Measurements from ENCODE around the gene SP4. TPM values are rescaled to one million over a fixed set of nuclear protein-coding genes. Genes with fewer than 3 reads are reported as not detected.

SP4 gene
- total RNA-seq, 1 donor from 2014 or later = 7.7 TPM

DNA sequence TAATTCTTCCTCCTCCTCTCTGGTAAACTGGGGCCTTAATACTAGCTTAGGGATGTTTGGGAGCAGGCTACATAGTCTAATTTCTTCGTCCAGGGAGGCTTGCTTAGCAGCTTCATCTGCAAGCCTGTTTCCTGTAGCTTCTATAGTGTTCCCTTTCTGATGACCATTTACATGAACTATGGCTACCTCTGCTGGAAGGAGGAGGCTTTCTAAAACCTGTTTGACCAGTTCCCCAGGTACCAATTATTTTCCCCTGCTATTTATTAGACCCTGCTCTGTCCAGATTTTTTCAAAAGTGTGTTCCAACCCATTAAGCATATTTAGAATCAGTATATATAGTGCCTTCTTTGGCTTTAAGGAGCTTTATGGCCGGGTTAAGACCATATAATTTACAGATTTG, 76.1 kb downstream of the SP4 start:
- Mint-ChIP-seq H3K4me3 (no peak overlapping the region), H3K4me1 (peaks cover 8% of the 10 kb centered on the region), H3K27ac (no peak overlapping the region), H3K36me3 (peaks cover 38% of the 10 kb centered on the region), H3K27me3 (ENCODE audit: low read depth) (no peaks in the 10 kb centered on the region), H3K9me3 (peaks cover 49% of the 10 kb centered on the region)
- no peak for DNase-seq (ENCODE audit: low spot score in 2 of 2, unreplicated experiment in 2 of 2)
- TF ChIP-seq, protein P1, sequence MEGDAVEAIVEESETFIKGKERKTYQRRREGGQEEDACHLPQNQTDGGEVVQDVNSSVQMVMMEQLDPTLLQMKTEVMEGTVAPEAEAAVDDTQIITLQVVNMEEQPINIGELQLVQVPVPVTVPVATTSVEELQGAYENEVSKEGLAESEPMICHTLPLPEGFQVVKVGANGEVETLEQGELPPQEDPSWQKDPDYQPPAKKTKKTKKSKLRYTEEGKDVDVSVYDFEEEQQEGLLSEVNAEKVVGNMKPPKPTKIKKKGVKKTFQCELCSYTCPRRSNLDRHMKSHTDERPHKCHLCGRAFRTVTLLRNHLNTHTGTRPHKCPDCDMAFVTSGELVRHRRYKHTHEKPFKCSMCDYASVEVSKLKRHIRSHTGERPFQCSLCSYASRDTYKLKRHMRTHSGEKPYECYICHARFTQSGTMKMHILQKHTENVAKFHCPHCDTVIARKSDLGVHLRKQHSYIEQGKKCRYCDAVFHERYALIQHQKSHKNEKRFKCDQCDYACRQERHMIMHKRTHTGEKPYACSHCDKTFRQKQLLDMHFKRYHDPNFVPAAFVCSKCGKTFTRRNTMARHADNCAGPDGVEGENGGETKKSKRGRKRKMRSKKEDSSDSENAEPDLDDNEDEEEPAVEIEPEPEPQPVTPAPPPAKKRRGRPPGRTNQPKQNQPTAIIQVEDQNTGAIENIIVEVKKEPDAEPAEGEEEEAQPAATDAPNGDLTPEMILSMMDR (IDR thresholded peaks at IDR 0.05; ENCODE audit: unreplicated experiment) = no peak

DNA sequence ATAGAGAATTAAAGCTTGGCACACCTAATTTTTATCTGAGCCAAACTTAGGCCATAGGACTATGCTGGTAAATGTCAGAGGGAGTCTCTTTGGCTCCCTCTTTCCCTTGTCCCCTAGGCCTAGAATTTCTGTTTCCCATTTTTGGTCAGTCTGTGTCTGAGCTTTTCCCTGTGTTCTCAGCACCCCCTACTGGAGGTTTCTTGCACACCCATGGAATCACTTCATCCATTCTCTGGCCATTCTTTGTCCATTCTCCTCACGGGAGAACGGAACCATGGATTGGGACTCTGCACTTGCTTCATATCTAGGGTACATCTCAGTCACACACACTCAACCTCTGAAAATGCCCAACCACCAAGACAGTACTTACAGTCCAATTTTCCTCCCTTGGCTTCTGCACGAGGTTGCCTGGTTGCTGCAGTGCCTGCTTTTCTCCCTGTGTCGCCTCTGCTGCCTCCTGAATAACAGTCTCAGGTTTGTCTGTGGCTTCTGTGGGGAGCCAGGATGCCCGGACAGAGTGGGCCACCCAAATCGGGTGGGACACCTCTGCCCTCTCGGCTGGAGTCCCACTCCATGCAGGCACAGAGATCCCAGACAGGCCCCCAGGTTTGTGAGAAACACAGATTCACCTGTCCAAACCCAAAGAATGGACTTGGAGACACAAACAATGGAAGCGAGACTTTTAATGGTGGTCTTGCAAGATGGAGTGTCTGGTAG, 79.9 kb downstream of the SP4 start:
- no peak for DNase-seq (ENCODE audit: low spot score in 2 of 2, unreplicated experiment in 2 of 2)
- H3K27me3 Mint-ChIP-seq (ENCODE audit: low read depth) = no peaks in the 10 kb centered on the region
- no peak overlapping the region for H3K4me3 Mint-ChIP-seq
- H3K36me3 Mint-ChIP-seq = peaks cover 39% of the 10 kb centered on the region
- no peak overlapping the region for H3K27ac Mint-ChIP-seq
- TF ChIP-seq, protein P1 (IDR thresholded peaks at IDR 0.05; ENCODE audit: unreplicated experiment) = peak; percentile 47
- H3K9me3 Mint-ChIP-seq = peaks cover 39% of the 10 kb centered on the region
- peaks cover 8% of the 10 kb centered on the region for H3K4me1 Mint-ChIP-seq

DNA sequence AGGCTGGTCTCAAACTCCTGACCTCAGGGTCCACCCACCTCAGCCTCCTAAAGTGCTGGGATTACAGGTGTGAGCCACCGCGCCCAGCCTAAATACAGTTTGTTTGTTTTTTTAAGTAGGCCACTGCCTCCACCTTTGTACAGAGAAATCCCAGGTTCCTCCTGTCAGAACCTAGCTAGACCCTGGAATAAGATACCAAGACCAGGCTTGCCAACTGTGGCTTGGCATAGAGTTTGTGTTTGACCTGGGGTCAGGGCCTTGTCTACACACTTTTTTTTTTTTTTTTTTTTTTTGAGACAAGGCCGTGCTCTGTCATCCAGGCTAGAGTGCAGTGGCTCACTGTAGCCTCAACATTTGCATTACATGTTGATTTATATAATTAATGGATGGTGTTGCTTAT, 80.7 kb downstream of the SP4 start:
- H3K4me1 Mint-ChIP-seq = peaks cover 7% of the 10 kb centered on the region
- peaks cover 38% of the 10 kb centered on the region for H3K36me3 Mint-ChIP-seq
- H3K27me3 Mint-ChIP-seq (ENCODE audit: low read depth) = no peaks in the 10 kb centered on the region
- no peak for DNase-seq (ENCODE audit: low spot score in 2 of 2, unreplicated experiment in 2 of 2)
- H3K27ac Mint-ChIP-seq = no peak overlapping the region
- TF ChIP-seq, protein P1 (IDR thresholded peaks at IDR 0.05; ENCODE audit: unreplicated experiment) = no peak
- no peak overlapping the region for H3K4me3 Mint-ChIP-seq
- peaks cover 32% of the 10 kb centered on the region for H3K9me3 Mint-ChIP-seq

DNA sequence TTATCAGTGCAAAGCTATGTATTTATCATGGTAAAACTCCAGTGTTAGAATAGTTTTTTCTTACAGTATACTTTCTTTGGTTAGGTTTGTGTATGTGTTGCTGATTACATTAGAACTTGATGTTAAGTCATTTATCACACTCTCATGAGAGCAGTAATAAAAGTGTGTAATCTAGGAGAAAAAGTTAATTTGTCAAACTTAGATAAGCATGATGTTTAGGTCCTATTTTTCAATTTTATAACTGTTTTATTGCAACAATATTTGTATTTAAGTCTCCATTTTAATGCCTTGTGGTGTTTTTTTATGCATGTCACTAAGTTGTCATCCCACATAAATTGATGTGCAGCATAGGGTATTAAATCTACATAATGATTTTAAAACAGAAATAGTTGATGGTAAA, 86.2 kb downstream of the SP4 start:
- Mint-ChIP-seq H3K36me3 (peaks cover 18% of the 10 kb centered on the region), H3K4me3 (no peak overlapping the region), H3K27me3 (ENCODE audit: low read depth) (no peaks in the 10 kb centered on the region), H3K9me3 (peaks cover 11% of the 10 kb centered on the region), H3K4me1 (no peaks in the 10 kb centered on the region), H3K27ac (no peak overlapping the region)
- TF ChIP-seq, protein P1 (IDR thresholded peaks at IDR 0.05; ENCODE audit: unreplicated experiment) = no peak
- DNase-seq (ENCODE audit: low spot score in 2 of 2, unreplicated experiment in 2 of 2) = no peak

DNA sequence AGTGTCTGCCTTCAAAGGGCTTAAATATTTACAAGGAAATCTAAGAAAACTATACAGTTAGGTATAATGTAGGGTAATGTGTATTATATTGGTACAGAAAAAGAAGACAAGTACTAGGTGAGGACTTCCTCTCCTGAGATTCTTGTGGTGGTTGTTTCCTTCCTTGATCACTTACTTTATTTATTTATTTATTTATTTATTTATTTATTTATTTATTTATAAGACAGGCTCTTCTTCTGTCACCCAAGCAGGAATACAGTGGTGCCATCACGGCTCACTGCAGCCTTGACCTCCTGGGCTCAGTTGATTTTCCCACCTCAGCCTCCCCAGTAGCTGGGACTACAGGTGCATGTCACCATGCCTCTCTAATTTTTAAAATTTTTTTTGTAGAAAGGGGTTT, 96.8 kb downstream of the SP4 start:
- Mint-ChIP-seq H3K9me3 (peaks cover 20% of the 10 kb centered on the region), H3K27me3 (ENCODE audit: low read depth) (peaks cover 2% of the 10 kb centered on the region), H3K36me3 (no peaks in the 10 kb centered on the region), H3K4me3 (no peak overlapping the region), H3K27ac (no peak overlapping the region), H3K4me1 (no peaks in the 10 kb centered on the region)
- DNase-seq (ENCODE audit: low spot score in 2 of 2, unreplicated experiment in 2 of 2) = no peak
- TF ChIP-seq, protein P1 (IDR thresholded peaks at IDR 0.05; ENCODE audit: unreplicated experiment) = no peak
